Natural killer cell (primary cell): ENCODE results near the gene HOMER2. TPM values are rescaled to one million over a fixed set of nuclear protein-coding genes. Genes with fewer than 3 reads are reported as not detected.

Source experiments
- ATAC-seq, 3 donors: fragments of 150-1000 bp in 2 of 3; fragments of 200-7000 bp in 1 of 3; cut with Tn5 transposase; 1 replicate in 1 of 3; 2 replicates in 2 of 3; pipeline ENCODE4 v1.10.0; 2021; ENCODE audit warnings: mild to moderate bottlenecking in 2 of 3, moderate library complexity in 2 of 3
- DNase-seq, 2 donors: peaks; one replicate each; pipeline versions ENCODE4 v3.0.0 to v3.0.0-alpha.2; 2013 to 2021; ENCODE audit warnings: mixed read lengths in 1 of 2
- H3K27ac ChIP-seq: one replicate; pipeline ENCODE4 v1.5.1; 2013; ENCODE audit warnings: mild to moderate bottlenecking, low read length
- H3K27me3 ChIP-seq: one replicate; pipeline ENCODE4 v1.6.1; 2013; ENCODE audit warnings: low read length; ENCODE audit not compliant: control insufficient read depth, insufficient read depth
- H3K36me3 ChIP-seq: one replicate; pipeline ENCODE4 v1.6.1; 2013; ENCODE audit warnings: low read length; ENCODE audit not compliant: control insufficient read depth, insufficient read depth
- H3K4me1 ChIP-seq: one replicate; pipeline ENCODE4 v1.6.1; 2013; ENCODE audit warnings: low read length; ENCODE audit not compliant: control insufficient read depth, insufficient read depth
- H3K4me3 ChIP-seq: one replicate; pipeline ENCODE4 v1.5.1; 2013; ENCODE audit warnings: low read length
- H3K9me3 ChIP-seq: one replicate; pipeline ENCODE4 v1.6.1; 2013; ENCODE audit warnings: low read length; ENCODE audit not compliant: control insufficient read depth, insufficient read depth
- H3K27ac Mint-ChIP-seq, 2 donors: one replicate each; pipeline ENCODE4 v1.8.0; 2022; ENCODE audit warnings: mild to moderate bottlenecking in 2 of 2, mixed read lengths in 2 of 2, moderate library complexity in 1 of 2
- H3K27me3 Mint-ChIP-seq, 2 donors: one replicate each; pipeline ENCODE4 v1.8.0; 2022; ENCODE audit warnings: low read depth in 2 of 2, mixed read lengths in 2 of 2
- H3K36me3 Mint-ChIP-seq: one replicate; pipeline ENCODE4 v1.8.0; 2022; ENCODE audit warnings: mixed read lengths
- H3K4me1 Mint-ChIP-seq, 2 donors: one replicate each; pipeline ENCODE4 v1.8.0; 2022; ENCODE audit warnings: mixed read lengths in 2 of 2
- H3K4me3 Mint-ChIP-seq: one replicate; pipeline ENCODE4 v1.8.0; 2022; ENCODE audit warnings: mild to moderate bottlenecking, moderate library complexity, mixed read lengths
- H3K9me3 Mint-ChIP-seq, 2 donors: one replicate each; pipeline ENCODE4 v1.8.0; 2022; ENCODE audit warnings: mixed read lengths in 2 of 2
- WGBS: methylation state at CpG from one replicate; pipeline ENCODE4 v1.1.7; 2013; ENCODE audit warnings: missing lambda C conversion rate; ENCODE audit not compliant: insufficient coverage; 5-methylcytosine and 5-hydroxymethylcytosine counted together
- intact Hi-C: fragments of 100-400 bp; cut with micrococcal nuclease; formaldehyde crosslinking; loops from one replicate; pipeline ENCODE4 v1.14.2; 2022
- total RNA-seq, 4 donors: library from RNA; stranded (reverse); fragments of 120-200 nt in 1 of 4; gene quantifications; one replicate each; pipeline versions ENCODE4 v1.2.3 to v1.2.4, GENCODE V29; 2013 to 2022
- TF ChIP-seq, protein P1 (sequence below): fragments of 200-600 bp; IDR thresholded peaks from one replicate; pipeline ENCODE4 v1.8.0; 2022; ENCODE audit warnings: antibody characterized with exemption

The HOMER2 gene
- total RNA-seq, 3 donors from 2014 or later (not counting 1 experiment from before 2014, with no cell fraction given), result 3.6 to 7.0 (median 4.0) TPM

DNA sequence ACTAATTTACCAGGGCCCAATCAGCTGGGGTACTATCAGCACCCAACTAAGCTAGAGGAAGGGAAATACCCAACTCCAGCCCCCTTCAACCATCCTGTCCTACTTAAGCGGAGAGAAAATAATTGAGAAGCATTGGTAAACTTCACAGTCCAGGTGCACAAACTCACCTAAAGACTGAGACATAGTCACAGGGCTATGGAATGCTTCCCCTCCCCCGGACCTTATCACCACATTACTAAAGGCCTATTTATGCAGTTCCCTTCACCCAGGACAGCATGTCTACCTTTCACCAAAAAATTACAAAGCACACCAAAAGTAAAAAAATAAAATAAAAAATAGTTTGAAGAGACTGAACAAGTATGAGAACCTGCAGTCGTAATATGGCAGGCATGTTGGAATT is 47.9 kb downstream of the HOMER2 start:
- no peak for DNase-seq
- Mint-ChIP-seq H3K9me3 (peaks cover 5 to 12% of the 10 kb centered on the region in 2 donors), H3K27me3 (peaks cover 0 to 5% of the 10 kb centered on the region in 2 donors), H3K4me1 (no peaks in the 10 kb centered on the region), H3K27ac (no peak overlapping the region), H3K4me3 (no peak overlapping the region), H3K36me3 (no peaks in the 10 kb centered on the region)
- intact Hi-C loops, result no loop called here
- H3K36me3 ChIP-seq, result no peaks in the 10 kb centered on the region
- TF ChIP-seq, protein P1, sequence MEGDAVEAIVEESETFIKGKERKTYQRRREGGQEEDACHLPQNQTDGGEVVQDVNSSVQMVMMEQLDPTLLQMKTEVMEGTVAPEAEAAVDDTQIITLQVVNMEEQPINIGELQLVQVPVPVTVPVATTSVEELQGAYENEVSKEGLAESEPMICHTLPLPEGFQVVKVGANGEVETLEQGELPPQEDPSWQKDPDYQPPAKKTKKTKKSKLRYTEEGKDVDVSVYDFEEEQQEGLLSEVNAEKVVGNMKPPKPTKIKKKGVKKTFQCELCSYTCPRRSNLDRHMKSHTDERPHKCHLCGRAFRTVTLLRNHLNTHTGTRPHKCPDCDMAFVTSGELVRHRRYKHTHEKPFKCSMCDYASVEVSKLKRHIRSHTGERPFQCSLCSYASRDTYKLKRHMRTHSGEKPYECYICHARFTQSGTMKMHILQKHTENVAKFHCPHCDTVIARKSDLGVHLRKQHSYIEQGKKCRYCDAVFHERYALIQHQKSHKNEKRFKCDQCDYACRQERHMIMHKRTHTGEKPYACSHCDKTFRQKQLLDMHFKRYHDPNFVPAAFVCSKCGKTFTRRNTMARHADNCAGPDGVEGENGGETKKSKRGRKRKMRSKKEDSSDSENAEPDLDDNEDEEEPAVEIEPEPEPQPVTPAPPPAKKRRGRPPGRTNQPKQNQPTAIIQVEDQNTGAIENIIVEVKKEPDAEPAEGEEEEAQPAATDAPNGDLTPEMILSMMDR, result no peak
- H3K4me3 ChIP-seq, result no peak overlapping the region
- no peak for ATAC-seq
- WGBS, result 99% methylated on average over 3 of the region's 3 CpGs
- H3K27ac ChIP-seq, result no peak overlapping the region
- H3K9me3 ChIP-seq, result peaks cover 9% of the 10 kb centered on the region
- H3K4me1 ChIP-seq, result no peaks in the 10 kb centered on the region
- no peaks in the 10 kb centered on the region for H3K27me3 ChIP-seq

DNA sequence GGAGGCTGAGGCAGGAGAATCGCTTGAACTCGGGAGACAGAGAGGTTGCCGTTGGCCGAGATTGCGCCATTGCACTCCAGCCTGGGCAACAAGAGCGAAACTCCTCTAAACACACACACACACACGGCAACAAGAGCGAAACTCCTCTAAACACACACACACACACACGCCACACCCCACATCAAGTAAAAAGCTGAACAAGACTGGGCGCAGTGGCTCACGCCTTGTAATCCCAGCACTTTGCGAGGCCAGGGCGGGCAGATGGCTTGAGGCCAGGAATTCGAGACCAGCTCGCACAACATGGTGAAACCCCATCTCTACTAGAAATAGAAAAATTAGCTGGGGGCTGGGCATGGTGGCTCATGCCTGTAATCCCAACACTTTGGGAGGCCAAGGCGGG is 49.0 kb downstream of the HOMER2 start:
- no peaks in the 10 kb centered on the region for H3K9me3 ChIP-seq
- Mint-ChIP-seq H3K9me3 (peaks cover 0 to 4% of the 10 kb centered on the region in 2 donors), H3K4me1 (no peaks in the 10 kb centered on the region), H3K27ac (no peak overlapping the region), H3K27me3 (peaks cover 0 to 2% of the 10 kb centered on the region in 2 donors), H3K4me3 (no peak overlapping the region), H3K36me3 (no peaks in the 10 kb centered on the region)
- H3K27me3 ChIP-seq, result no peaks in the 10 kb centered on the region
- no peaks in the 10 kb centered on the region for H3K36me3 ChIP-seq
- H3K27ac ChIP-seq, result no peak overlapping the region
- intact Hi-C loops, result no loop called here
- ATAC-seq (no peak), DNase-seq (no peak)
- WGBS, result 93% methylated on average over 16 of the region's 16 CpGs
- H3K4me3 ChIP-seq, result no peak overlapping the region
- H3K4me1 ChIP-seq, result no peaks in the 10 kb centered on the region
- TF ChIP-seq, protein P1, result no peak

DNA sequence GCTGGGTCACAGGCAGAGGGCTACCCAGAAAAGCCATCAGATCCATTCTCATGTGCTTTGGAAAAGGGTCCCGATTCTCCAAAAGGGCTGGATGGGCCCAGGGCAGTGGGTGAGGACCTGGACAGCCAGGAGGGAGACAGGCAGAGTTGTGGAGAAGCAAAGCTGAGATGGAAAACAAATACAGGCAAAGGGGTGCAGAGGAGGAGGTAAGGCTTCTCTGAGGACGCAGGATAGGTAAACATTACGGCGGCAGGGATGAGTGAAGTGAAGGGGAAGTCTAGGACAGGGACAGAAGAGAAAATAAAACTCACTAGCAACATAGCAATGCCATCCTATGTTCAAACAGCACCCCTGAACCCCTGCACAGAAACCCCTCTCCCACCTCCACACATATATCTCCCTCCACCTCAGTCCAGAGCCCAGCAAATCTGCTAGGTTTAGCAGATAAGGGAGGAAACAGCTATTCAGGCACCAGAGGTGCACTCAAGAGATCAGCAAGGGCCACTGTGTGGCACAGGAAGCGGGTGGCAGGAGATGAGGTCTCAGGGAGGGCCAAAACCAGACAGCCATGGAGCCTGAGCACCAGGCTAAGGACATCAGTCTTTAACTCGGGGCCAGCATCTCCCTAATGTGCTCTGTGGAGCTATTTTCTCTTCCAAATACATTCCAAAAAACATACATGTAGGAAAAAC is 51.3 kb downstream of the HOMER2 start:
- Histone ChIP-seq H3K4me1 (no peaks in the 10 kb centered on the region), H3K9me3 (no peaks in the 10 kb centered on the region), H3K27ac (no peak overlapping the region), H3K36me3 (no peaks in the 10 kb centered on the region), H3K4me3 (no peak overlapping the region), H3K27me3 (no peaks in the 10 kb centered on the region)
- H3K4me1 Mint-ChIP-seq, result no peaks in the 10 kb centered on the region
- DNase-seq (no peak), ATAC-seq (no peak)
- no peak overlapping the region for H3K4me3 Mint-ChIP-seq
- H3K36me3 Mint-ChIP-seq, result no peaks in the 10 kb centered on the region
- intact Hi-C loops, result no loop called here
- no peaks in the 10 kb centered on the region for H3K27me3 Mint-ChIP-seq
- WGBS, result 83% methylated on average over 6 of the region's 6 CpGs
- H3K9me3 Mint-ChIP-seq, result no peaks in the 10 kb centered on the region
- no peak overlapping the region for H3K27ac Mint-ChIP-seq
- TF ChIP-seq, protein P1, result no peak
